Activated CD8-positive, alpha-beta memory T cell treated with anti-CD3 and anti-CD28 coated beads, Interleukin-2, amount 50 U/mL, for 24 hours (primary cell): ENCODE results near the gene ARHGEF2.
A peak's percentile ranks its signal among the peaks of the same experiment; 100 is the strongest.
"Not testable (repeated sequence)": the region's sequence is repeated elsewhere in the genome, so short reads cannot be mapped to it uniquely, and the experiment has no call there.

Source experiments
- DNase-seq: peaks from one replicate; pipeline ENCODE4 v3.0.0-alpha.2; 2020; ENCODE audit errors: extremely low read depth

ARHGEF2 gene

DNA sequence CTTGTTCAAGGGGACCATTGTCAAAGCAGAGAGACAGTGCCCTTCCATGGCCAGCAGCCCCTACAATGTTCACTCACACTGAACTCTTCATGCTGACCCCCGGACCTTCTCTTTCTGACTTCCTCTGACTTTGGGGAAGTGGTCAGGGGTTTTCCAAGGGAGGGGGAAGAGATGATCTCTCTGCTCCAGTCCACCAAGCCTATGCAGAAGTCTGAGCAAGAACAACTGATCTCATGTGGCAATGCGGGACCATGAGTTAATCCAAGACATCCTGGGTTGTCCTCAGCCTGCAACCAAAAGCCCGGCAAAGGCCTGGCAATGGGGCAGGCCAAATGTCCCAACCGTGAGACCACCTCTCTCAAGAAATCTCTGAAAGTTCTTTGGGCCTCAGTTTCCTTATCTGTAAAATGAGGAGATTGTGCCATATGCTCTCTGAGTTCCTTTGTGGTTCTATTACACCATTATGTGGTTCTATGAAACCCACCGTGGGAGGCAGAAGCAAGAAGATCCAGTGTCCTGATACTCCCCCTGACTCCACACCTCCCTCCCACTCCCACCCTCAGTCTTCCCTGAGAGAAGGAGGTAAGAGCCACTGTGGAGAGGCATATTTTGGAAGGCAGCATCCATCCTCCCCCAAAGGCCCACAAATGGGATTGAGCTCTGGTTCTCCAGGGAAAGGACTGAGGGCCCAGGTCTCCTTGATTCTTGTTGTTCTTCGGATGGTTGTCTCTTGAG lies 11.8 kb upstream of the ARHGEF2 start:
- no peak for DNase-seq

DNA sequence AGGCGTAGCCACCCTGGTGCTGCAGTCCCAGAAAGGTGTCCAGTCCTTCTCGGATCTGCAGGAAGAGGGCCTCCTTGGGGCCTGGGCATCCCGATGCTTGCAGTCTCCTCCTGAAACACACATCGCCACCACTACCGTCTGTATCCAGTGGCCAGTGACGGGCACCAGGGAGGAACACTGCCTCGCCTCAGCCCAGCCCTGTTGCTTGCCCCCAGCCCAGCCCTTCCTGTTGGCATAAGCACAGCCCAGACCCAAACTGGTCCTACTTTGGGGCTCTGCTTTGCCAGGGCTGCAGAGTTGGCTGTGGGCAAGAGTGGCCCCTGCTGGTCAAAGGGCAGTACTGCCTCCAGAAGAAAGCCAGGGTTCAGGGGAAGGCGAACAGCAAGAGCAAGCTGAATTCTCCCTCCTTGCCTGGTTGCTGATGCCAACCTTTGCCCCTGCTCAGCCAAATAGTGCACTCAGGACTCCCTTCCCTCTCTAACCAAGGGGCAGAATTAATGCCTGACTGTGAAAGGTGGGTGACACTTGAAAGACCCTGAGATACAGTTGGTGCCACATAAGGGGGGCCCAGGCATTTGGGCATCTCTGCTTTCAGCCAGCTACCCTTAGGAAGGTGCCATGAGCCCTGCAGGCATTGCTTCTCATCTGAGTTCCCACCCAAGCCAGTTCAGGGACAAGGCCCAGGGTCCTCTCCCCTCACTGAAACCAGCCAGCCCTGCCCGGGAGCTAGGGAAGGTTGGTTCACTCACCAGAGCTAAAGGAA lies 11.1 kb upstream of the ARHGEF2 start:
- peak; percentile 42 for DNase-seq

DNA sequence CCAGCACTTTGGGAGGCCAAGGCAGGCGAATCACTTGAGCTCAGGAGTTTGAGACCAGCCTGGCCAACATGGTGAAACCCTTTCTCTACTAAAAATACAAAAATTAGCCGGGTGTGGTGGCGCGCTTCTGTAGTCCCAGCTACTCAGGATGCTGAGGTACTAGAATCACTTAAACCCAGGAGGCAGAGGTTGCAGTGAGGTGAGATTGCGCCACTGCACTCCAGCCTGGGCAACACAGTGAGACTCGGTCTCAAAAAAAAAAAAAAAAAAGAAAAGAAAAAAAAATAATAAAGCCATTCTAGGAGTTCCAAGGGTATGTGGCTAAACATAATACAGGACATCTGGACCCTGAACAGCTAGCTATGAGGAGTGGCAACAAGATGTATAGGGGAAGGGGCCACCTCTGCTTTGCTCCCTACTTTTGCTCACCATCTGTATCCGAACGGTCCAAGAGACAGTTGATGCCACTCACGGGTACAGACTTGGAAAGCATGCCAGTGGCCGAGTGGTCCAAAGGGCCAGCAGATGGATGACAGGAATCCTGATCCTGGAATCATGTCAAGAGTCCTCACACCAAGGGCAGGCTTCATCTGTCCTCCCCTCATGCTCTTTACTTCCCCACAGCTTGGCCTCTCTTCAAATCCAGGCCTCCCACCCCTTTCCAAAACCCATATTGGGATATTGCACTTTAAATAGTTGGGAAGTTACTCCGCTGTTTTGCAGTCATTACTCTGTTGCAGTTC lies 6.7 kb upstream of the ARHGEF2 start:
- not testable (repeated sequence) for DNase-seq

DNA sequence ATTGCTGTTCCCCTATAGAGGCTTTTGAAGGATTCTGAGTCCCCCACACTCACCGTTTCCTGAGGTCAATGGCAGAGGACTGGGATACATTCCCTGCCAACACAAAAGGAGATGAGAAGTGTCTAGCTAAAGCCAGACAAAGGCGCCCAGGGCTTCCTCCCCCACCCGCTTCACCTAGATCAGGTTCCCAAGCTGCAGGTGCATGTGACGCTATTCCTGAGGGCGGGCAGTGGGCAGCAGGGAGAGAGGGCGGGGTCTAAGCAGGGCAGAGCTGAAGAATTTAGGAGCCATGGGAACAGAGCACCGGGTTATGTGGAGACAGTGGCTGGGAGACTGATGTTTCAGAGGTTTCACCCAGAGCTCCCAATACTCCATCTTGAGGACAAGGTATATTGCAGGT lies 6.0 kb upstream of the ARHGEF2 start:
- no peak for DNase-seq

DNA sequence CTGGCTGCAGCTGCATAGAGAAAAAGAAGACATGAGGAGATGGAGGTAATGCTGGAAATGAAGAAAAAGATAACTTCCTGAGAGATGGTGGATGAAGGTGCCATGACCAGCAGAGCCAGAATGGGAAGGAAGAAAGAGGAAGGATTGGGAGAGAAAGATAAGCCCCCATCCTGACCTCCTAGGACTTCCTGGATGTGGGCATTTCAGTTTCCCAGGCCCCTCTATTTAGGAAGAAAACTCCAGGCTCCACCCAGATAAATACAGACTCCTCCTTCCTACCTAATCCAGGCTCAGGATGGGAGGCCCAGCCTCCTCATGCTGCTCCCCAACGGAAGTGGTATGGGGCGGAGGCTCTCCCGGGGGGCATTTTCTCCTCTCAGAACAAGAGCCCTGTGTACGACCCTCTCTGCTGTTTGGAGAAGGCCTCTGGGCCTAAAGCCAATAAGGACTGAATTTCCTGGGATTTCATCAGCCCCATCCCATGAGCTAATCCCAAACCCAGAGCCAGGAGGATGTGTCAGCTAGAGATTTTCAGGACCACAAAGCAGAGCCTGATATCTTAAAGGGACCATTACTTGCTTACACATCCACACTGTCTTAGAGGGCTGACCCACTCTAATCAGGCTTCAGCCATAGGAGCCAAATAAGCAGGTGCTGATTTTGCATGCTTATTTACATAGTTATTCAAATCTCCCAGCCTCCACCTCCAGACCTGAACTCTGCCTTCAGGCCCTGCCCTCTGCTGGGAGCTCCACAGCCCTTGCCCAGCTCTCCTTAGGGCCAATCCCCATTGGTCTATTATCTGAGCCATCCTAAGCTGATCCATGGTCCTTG lies 5.1 kb upstream of the ARHGEF2 start:
- DNase-seq, result no peak

DNA sequence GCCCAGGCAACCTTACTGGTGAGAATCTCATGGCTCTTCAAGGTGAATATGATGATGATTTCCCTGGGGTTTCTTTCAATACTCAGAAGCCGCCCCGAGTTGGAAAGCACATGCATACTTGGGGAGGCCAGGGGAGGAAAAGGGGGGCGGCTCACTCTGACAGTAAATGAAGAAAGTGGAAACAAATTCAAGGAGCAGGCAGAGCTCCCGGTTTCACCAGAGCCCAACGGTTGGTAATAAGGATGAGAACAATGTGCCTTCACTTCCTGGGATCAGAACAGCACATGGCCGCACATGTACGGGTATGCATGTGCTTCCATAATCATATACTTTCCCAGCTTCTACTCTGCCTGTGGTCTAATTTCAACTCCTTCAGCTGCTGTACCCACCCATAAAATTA lies 3.8 kb upstream of the ARHGEF2 start:
- no peak for DNase-seq

DNA sequence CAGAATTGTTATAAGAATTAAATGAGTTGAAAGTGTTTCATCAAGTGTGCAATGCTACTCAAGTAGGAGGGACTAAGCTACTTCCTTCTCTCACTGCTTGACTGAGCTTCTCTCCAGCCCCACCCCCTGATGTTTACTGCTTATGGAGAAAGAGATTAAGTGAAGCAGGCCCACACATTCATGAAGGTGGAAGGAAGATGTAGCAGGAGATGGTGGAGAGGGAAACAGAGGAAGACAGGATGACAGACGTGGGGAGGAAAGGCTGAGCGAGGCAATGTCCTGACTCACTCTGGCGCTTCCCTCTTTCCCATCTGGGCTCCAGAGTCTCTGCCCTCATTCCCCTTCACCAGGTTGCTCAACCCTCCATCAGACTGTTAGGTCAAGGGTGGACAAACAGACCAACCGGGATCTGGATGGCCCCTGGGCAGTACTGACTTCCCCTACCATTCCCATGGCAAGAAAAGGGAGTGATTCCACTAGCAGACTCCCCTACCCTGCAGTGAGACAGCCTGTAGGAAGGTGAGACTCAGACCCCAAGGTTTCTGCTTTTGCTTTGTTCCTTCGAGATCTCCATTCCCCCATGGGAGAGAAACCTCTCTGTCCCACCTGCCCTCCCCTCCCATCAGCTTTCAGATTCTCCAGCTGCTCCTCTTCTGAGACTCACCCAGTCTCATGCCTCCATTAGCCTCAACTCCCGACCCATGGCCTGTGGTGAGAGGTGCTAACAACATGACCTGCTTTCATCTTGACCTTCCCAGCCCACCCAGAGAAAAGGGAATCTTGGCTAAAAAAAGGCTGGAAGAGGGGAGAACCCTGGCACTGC lies 3.1 kb upstream of the ARHGEF2 start:
- no peak for DNase-seq

DNA sequence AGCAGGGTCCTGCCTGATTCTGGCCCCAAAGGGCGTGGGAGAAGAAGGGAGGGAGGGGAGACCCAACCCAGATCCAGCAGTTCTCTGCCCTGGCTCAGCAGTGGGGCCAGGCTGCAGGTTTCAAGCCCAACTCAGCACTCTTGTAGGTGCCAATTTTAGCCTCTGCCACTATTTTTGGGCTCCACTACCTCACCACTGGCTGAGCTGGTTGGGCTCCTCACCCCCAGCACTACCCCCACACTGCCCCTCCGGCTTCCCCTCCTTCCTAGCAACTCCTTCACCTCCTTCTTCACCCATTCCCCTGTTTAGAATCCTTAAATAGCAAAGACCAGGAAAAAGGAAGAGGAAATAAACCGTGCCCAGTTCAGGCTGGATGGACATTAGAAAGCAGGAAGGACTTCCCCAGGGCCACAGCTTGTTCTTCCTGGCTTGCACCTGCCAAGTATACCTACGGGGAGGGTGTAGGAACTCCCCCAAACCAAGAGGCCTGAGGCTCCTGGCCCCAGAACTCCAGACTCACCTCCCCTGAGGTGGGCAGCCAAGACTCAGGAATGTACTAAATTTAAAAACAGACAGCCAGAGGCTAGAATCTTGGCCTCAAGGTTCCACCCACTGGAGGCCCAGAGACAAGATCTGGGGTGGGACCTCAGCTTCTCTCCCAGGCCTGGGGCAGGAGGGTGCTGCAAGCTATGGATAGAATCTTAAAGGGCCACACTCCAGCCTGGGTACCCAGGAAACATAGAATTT lies 1.4 kb upstream of the ARHGEF2 start:
- DNase-seq, result no peak

DNA sequence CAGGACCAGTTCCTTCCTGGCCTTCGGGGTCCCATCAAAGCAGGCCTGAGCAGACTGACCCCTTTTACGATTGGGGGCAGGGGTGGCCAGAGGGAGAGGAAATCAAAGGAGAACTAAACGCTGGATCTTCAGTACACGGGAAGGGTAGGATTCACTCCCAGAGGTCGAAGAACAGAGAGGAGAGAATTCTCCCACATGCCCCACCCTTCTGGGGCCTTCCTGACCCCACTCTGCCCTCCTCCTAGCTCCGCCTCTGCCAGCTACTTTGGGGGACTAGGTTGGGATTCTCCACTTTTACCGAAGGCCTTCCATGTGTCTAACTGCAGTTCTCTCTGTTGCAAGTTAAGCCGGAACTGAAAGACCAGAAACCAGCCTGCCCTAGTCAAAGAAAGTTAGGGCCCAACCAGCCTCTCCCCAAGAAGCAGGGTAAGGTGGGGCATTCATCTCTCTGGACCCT lies 654 bp upstream of the ARHGEF2 start:
- DNase-seq, result no peak

DNA sequence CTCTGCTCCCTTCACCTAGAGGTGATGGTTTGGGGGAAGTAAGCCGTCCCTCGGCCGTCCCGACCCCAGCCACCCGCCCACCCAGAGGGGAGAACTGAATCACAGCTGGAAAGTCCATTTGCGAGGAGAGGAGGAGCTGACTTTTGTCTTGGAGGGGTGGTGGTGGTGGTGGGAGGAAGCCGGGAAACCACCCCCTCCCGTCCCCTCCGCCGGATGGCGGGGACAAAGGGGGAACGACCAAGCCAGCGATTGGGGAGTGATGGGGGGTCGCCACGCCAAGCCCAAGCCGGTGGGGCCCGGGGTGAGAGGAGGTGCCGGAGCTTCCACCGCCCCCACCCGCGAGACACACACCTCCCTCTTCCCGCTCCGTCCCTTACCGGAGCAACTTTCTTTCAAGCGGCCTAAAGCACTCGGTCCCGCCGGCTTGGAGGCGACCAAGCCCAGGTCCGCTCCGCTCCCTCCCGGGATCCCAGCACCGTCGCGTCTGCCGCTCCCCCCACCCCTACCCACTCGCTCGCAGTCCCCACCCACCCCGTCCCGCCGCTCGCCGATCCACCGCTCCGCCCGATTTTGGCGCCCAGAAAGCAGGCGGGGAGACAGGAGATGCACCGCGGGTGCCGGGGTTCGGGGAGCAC lies 540 bp downstream of the ARHGEF2 start:
- peak; percentile 42 for DNase-seq

DNA sequence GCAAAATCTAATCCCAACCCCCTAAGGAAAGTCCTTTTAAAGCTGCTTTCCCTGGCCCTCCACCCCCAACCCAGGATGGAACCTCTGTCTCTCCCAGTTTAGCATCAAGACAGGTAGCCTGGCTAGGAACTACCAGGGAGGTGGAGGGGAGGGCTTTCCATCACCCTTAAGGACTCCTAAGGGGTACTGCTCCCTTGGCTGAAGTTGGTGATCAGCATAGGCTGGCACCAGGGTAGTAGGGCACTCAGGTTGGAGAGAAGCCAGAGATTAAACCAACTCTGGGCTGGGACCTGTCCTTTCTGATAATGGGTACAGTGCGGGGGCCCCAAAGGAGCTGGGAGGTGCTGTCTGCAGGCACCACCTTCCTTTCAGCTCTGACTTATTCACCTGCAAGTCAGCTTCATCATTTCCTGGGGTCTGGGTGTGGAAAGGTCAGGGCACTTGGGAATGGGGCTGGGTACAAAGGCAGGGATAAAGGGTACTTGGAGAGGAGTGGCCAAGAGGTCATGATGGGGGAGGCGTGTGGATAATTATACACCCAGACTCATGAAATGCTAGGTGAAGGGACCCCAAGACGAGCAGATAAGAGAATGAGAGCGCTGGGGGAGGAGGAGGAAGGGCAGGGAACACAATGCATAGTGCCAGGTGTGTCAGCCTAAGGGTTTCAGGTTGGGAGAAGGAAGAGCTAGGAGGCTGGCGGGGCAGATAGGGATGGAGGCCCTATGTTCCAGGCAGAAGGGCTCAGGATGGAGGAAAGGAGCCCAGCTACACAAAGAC lies 1.2 kb downstream of the ARHGEF2 start:
- no peak for DNase-seq

DNA sequence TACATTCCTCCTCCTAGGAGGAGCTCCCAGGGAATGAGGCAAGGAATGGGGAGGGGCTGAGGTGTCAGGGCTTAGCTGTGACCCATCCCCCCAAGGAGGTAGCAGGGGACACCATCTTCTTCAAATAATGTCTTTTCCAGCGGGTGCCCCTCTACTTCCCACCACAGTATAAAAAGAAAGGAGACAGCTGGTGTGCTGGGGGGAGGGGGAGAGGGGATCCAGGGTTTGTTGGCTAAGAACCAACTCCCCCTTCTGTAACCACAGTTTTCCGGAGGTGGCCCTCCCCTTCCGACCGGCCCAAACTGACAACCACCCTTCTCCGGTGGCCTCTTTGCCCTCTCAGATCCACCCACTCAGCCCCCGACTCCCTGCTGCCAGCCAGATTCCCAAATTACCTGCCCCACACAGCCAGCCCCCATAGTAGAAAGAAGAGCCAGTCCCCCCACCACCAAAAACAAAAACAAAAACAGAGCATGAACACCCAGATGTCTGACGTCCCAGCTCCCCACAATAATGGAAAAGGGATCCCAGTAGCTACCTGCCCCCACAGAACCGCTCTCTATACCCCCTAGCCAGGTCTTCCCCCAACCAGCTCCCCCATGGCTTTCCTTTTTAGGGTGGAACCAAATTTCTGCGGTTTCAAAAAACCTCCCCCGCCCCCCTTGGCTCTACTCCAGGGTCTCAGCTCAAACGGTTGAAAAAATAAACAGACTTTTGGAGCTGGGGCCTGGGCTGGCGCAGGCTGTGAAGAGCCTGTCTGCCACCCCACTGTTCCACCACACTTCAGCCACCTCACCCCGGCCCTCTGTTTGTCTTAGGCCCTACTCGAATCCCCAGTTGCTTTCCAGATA lies 2.1 kb downstream of the ARHGEF2 start:
- DNase-seq, result peak; percentile 42

DNA sequence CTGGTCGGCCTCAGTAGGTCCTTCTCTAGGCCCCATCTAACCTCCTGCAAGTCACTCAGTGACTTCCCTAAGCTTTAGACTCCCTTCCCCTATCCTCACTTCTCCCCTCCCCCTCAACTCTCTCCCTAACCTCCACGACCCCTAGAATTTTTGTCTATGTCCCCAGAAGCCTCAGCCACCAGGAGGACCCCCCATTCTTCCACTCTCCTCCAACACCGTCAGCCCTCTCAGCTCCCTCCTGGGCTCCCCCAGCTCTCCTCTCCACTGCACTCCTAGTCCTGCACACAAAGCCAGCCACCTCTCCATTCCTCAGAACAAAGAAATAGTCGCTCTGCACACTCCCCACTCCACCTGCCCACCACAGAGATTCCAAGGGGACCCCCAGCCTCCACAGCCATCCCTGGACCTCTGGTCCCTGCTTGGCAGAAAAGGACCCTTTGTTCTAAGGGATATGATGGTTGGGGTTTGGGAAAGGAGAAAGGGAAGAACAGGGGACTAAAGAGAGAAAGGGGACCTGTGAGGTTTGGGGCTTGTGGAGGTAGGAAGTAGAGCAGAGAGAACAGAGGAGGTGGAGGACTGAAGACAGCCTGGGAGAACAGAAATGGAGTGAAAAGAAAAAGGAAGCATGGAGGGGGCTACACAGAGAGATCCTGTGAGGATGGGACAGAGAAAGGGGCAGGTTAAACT lies 2.8 kb downstream of the ARHGEF2 start:
- DNase-seq, result no peak

DNA sequence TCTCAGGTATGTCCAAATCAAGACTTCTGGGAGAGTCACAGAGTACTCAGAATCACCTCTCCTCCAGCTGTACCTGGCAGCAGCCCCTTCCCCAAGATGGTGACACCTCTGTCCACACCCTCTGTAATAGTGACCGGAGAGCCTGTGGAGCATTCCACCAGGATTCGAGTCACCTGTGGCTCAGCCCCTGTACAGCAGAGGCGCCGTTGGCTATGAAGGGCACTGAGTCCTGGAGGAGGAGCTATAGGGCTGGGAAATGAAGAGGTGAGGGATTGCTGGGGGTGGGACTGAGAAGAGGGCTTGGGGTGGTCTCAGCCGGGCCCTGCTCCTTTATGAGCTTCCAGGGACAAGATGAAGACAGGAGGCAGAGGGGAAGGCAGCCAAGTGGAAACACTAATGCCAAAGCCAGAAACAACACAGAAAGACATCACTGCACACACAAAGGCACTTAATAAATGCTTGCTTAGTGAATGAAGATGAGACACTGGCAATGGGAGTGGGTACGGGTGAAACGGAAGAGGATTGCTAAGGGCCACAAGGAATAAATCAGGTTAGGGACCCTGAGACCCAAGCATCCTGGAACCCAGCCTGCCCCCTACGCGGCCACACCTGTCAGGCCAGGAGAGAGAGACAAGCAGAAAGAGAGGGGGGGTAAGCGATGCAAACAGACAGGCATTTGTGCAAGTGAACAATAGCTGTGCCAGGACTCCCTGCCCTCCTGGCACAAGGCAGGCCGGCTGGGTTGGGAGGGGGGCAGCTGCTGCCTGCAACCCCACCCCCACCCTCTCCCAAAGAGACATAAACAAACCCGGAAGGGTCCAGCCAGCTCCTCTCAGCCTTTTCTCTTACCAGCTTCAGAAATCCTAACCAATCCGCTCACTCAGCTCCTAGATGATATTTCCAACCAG lies 3.9 kb downstream of the ARHGEF2 start:
- DNase-seq, result no peak

DNA sequence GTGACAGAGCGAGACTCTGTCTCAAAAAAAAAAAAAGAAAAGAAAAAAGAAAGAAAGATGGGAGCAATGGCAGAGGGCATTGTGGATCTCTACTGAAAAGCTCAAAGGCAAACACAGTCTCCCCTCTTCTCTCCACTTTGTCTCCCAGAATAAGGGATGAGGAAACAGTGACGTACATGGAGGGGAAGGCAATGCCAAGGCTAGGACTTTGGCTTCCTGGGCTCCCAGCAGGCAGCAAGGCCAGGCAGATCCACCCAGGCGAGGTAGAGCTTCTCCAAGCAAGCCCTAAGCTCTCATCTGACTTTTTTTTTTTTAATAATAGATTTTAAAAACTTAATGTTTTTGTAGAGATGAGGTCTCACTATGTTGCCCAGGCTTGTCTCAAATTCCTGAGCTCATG lies 4.6 kb downstream of the ARHGEF2 start:
- no peak for DNase-seq
